BLaER1 (cell line): ENCODE results near the gene CORO2A.
"Not testable (repeated sequence)": the region's sequence is repeated elsewhere in the genome, so short reads cannot be mapped to it uniquely, and the experiment has no call there.

ENCODE experiments used
- H3K27ac ChIP-seq: shearing (Covaris generic); formaldehyde crosslinking; 2 replicates; pipeline ENCODE4 v1.8.1; 2022
- H3K27me3 ChIP-seq: shearing (Covaris generic); formaldehyde crosslinking; 2 replicates; pipeline ENCODE4 v1.8.1; 2022
- H3K36me3 ChIP-seq: shearing (Covaris generic); formaldehyde crosslinking; 2 replicates; pipeline ENCODE4 v1.8.1; 2022
- H3K4me1 ChIP-seq: shearing (Covaris generic); formaldehyde crosslinking; 2 replicates; pipeline ENCODE4 v1.8.1; 2022
- H3K4me2 ChIP-seq: shearing (Covaris generic); formaldehyde crosslinking; 2 replicates; pipeline ENCODE4 v1.8.1; 2022
- H3K4me3 ChIP-seq: shearing (Covaris generic); formaldehyde crosslinking; 2 replicates; pipeline ENCODE4 v1.8.1; 2022
- H3K9ac ChIP-seq: shearing (Covaris generic); formaldehyde crosslinking; 2 replicates; pipeline ENCODE4 v1.8.1; 2022
- H3K9me3 ChIP-seq: shearing (Covaris generic); formaldehyde crosslinking; 2 replicates; pipeline ENCODE4 v1.8.1; 2022
- H4K20me1 ChIP-seq: shearing (Covaris generic); formaldehyde crosslinking; 2 replicates; pipeline ENCODE4 v1.8.1; 2022
- Cebpa-rat ChIP-seq: shearing (Covaris generic); IDR thresholded peaks from 2 replicates; pipeline ENCODE4 v1.8.1; 2022

CORO2A gene

DNA sequence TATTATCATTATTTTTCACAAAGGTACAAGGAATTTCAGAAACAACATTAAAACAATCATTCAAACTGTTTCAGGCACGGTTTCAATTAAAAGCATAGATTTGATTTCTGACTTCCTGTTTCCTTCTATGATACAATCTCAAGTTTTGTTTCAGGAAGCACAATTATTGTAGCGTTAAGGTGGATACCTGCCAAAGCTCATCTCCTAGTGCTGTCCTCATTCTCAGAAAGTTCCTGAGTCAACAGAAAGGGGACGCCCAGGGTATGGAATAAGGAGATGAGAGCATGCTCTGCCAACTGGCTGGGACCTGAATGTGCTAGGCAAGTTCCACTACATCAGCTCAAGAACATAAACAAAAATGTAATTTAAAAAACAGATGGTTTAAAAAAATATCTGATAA, 71.4 kb downstream of the CORO2A start:
- no peak for TF ChIP-seq Cebpa-rat
- Histone ChIP-seq H3K27me3 (no peaks in the 10 kb centered on the region), H3K9me3 (no peaks in the 10 kb centered on the region), H3K4me2 (peak overlapping the region; percentile 54), H3K9ac (no peak overlapping the region), H3K36me3 (peaks cover 6% of the 10 kb centered on the region; the same call in 1 of the 2 replicates), H3K4me1 (peaks cover 79% of the 10 kb centered on the region), H4K20me1 (no peaks in the 10 kb centered on the region), H3K27ac (no peak overlapping the region), H3K4me3 (no peak overlapping the region)

DNA sequence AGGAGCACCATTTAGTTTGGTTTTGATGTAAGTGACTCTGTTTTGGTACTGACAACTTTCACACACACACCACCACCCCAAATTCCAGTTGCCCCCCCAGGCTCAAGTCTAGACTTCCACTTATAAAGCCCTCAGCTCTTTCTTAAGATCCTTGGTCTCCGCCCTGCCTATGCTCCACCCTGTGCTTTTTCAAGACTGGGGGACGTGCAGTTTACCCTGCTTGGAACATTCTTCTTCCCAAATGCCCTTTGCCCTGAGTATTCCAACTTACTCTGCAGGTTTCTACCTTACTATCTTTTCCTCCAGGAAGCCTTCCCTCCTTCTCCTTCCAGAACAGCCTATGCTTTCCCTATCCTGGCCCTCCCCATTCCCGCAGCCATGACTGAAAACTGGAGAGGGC, 72.0 kb downstream of the CORO2A start:
- Histone ChIP-seq H4K20me1 (no peaks in the 10 kb centered on the region), H3K36me3 (peaks cover 11% of the 10 kb centered on the region; the same call in 1 of the 2 replicates), H3K9me3 (no peaks in the 10 kb centered on the region), H3K27me3 (no peaks in the 10 kb centered on the region), H3K9ac (no peak overlapping the region), H3K27ac (no peak overlapping the region), H3K4me1 (peaks cover 79% of the 10 kb centered on the region), H3K4me2 (peak overlapping the region; percentile 54), H3K4me3 (no peak overlapping the region)
- TF ChIP-seq Cebpa-rat, result no peak

DNA sequence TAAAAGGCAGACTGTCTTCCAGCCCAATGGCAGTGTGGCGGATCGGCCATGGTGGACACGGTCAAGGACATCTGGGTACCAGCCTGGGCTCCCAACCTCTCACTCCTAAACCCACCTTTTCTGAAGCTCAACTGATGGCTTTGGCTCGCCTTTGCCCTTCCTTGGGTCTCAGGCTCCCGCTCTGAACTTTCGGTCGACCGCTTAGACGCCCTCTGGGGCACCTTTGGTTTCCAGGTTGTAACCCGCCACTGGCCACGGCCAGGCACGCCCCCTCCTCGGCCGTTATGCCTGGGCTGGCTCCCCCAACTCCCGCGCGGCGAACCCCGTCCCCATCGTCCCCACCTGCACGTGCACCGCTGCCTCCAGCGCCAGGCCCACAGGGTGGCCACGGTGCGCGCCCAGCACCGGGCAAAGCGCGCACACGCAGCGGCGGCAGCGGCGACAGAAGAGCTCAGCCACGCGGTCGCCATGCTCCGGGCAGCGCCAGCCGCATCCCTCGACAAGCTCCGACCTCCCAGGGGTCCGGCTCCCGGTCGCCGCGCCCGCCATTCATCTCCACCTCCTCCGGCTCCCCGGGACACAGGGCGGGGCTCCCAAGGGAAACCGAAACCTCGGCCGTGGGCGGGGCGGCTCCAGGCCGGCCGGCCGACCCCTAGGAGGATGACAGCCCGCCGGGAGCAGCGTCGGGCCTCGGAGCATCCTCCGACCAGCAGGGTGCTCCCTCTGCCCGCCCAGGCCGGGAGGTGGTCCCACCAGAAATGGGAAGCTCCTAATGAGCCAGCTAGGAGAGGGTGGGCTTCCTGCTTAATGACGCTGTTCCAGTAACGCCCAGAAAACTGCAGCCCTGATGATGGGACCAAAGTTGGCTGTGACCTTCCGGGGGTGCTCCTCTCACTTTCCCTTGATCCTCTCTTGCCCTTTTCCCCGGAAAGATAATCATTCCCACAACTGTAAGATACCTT, 73.5 kb downstream of the CORO2A start, which contains the start of gene TRIM14:
TRIM14 (minus strand) TSS at position 583 of the 962 bp plus-strand sequence; CDS start at position 549, 34 bp downstream.
- H3K27ac ChIP-seq, result peak within 1 kb of the TSS; percentile 85

DNA sequence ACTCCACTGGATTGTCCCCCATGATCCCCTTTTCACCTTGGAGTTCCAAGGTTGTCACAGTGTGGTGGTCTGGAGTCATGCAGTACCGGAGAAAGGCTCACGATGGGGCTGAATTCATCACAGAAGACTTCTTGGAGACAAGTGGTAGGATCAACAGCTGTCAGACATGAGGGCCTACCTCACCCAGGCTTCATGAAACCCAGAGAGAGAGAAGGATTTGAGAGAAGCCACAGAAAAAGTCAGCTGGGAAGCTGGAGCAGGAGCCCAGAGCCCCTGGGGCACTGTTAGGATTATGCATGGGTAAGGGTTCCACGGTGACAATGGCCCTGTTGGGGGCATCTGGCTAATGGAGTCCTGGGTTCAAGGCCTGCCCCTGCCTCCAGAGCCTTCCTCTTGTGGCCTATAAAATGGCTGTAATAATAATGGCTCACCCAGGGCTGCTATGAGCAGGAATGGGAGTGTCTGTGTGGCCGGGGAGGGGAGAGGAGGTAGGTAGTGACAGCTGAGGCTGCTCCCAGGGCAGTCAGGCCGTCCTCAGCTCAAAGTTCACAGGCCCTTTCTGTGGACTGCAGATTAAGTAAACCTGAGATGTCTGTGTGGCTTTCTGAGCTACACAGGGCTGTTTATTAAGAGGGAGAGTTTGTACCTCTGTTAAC, 74.3 kb downstream of the CORO2A start:
- peaks cover 56% of the 10 kb centered on the region for H3K4me1 ChIP-seq
- no peaks in the 10 kb centered on the region for H3K27me3 ChIP-seq
- H3K9me3 ChIP-seq, result no peaks in the 10 kb centered on the region
- H3K4me3 ChIP-seq, result peak overlapping the region; percentile 78
- H3K36me3 ChIP-seq, result peaks cover 11% of the 10 kb centered on the region; the same call in 1 of the 2 replicates
- no peaks in the 10 kb centered on the region for H4K20me1 ChIP-seq
- peak overlapping the region; percentile 85 for H3K27ac ChIP-seq
- TF ChIP-seq Cebpa-rat, result no peak
- peak overlapping the region; percentile 78 for H3K9ac ChIP-seq
- peak overlapping the region; percentile 93 for H3K4me2 ChIP-seq

More for the DNA sequence above, 73.5 kb downstream of the CORO2A start, which contains the start of gene TRIM14:
- Histone ChIP-seq H3K36me3 (peaks cover 11% of the 10 kb centered on the region; the same call in 1 of the 2 replicates), H3K9me3 (no peaks in the 10 kb centered on the region), H3K4me1 (peaks cover 64% of the 10 kb centered on the region), H3K27me3 (no peaks in the 10 kb centered on the region), H3K4me2 (peak within 1 kb of the TSS; percentile 93), H3K9ac (peak within 1 kb of the TSS; percentile 78), H4K20me1 (no peaks in the 10 kb centered on the region), H3K4me3 (peak within 1 kb of the TSS; percentile 78)
- no peak for TF ChIP-seq Cebpa-rat

DNA sequence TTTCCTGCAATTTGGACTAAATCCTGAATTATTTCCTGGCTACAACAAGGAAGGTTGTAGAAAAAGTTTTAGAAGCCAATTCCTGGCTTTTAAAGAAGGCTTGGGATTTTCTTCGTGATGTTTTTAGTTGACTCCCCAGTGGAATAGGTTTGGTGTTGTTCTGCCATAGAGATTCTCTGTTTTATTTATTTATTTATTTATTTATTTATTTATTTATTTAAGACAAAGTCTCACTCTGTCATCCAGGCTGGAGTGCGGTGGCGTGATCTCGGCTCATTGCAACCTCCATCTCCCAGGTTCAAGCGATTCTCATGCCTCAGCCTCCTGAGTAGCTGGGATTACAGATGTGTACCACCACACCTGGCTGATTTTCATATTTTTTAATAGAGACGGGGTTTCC, 75.3 kb downstream of the CORO2A start:
- H3K4me1 ChIP-seq, result peaks cover 45% of the 10 kb centered on the region
- H3K27me3 ChIP-seq, H3K9ac ChIP-seq, H4K20me1 ChIP-seq, H3K9me3 ChIP-seq, H3K4me3 ChIP-seq, H3K27ac ChIP-seq: not testable (repeated sequence)
- peaks cover 11% of the 10 kb centered on the region; the same call in 1 of the 2 replicates for H3K36me3 ChIP-seq
- H3K4me2 ChIP-seq, result peak overlapping the region; percentile 93; the same call in 1 of the 2 replicates

DNA sequence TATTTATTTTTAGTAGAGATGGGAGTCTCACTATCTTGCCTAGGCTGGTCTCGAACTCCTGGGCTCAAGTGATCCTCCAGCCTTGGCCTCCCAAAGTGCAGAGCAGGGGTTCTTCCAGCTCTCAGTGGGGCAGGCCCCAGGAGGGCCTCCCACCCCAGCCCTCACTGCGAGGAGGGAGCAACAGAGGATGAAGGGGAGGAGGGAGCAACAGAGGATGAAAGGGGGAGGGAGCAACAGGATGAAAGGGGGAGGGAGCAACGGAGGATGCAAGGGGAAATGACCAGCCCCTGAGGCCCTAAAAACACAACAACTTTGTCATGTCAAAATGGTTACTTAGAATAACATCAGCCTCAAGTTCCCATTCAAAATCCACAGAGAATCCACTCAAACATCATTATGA, 83.4 kb downstream of the CORO2A start:
- peaks cover 54% of the 10 kb centered on the region for H3K4me1 ChIP-seq
- TF ChIP-seq Cebpa-rat, result no peak
- H3K9me3 ChIP-seq, result peaks cover 17% of the 10 kb centered on the region
- no peak overlapping the region; the same call in 1 of the 2 replicates for H3K9ac ChIP-seq
- peak overlapping the region; percentile 60 for H3K27ac ChIP-seq
- no peaks in the 10 kb centered on the region for H3K27me3 ChIP-seq
- H3K4me2 ChIP-seq, result peak overlapping the region; percentile 72
- no peaks in the 10 kb centered on the region for H4K20me1 ChIP-seq
- H3K36me3 ChIP-seq, result peaks cover 49% of the 10 kb centered on the region
- H3K4me3 ChIP-seq, result peak overlapping the region; percentile 8; the same call in 1 of the 2 replicates

DNA sequence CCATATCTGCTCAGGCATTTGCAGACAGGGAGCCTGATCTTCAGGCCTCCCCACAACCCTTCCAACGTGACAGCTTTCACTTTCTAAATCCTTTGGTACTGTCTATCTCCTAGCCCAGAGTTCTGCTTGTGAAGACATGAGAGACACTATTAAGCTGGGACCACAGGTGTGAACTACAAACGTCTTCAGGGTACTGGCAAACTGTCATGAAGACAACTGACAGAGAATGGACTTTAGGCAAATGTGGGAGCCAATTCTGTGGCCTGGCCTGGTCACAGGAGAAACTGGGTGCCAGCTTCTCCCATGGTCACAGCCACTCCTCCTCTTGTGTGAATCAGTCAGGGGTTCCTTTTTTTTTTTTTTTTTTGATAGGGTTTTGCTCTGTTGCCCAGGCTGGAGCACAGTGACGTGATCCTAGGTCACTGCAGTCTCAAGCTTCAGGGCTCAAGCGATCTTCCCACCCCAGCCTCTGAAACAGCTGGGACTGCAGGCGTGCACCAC, 83.9 kb downstream of the CORO2A start:
- H3K4me2 ChIP-seq, result peak overlapping the region; percentile 72

DNA sequence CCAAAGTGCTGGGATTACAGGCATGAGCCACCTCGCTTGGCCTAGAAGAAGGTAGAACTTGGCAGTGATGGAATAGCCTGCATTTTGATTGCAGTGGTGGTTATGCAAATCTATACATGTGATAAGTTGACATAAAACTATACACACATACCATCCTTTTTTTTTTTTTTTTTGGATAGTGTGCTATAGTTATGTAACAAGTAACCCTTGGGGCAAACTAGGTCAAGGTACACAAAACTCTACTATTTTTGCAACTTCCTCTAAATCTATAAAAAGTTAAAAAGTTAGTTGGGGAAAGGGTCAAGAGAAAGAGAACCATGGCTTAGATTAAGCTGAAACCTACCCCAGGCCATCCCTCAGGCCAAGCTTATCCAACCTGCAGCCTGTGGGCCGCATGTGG, 84.5 kb downstream of the CORO2A start:
- H3K4me1 ChIP-seq, result peaks cover 66% of the 10 kb centered on the region
- H3K4me2 ChIP-seq, result peak overlapping the region; percentile 72
- H3K27me3 ChIP-seq, result no peaks in the 10 kb centered on the region
- H3K9me3 ChIP-seq, result peaks cover 17% of the 10 kb centered on the region
- no peak for TF ChIP-seq Cebpa-rat
- H4K20me1 ChIP-seq, result no peaks in the 10 kb centered on the region
- H3K27ac ChIP-seq, result peak overlapping the region; percentile 60
- no peak overlapping the region for H3K4me3 ChIP-seq
- peaks cover 49% of the 10 kb centered on the region for H3K36me3 ChIP-seq
- peak overlapping the region; percentile 12; the same call in 1 of the 2 replicates for H3K9ac ChIP-seq

More for the DNA sequence above, 83.9 kb downstream of the CORO2A start:
- peaks cover 59% of the 10 kb centered on the region for H3K4me1 ChIP-seq
- no peaks in the 10 kb centered on the region for H4K20me1 ChIP-seq
- peak overlapping the region; percentile 8; the same call in 1 of the 2 replicates for H3K4me3 ChIP-seq
- H3K36me3 ChIP-seq, result peaks cover 49% of the 10 kb centered on the region
- H3K27ac ChIP-seq, result peak overlapping the region; percentile 60
- H3K9me3 ChIP-seq, result peaks cover 17% of the 10 kb centered on the region
- TF ChIP-seq Cebpa-rat, result no peak
- peak overlapping the region; percentile 12; the same call in 1 of the 2 replicates for H3K9ac ChIP-seq
- no peaks in the 10 kb centered on the region for H3K27me3 ChIP-seq

DNA sequence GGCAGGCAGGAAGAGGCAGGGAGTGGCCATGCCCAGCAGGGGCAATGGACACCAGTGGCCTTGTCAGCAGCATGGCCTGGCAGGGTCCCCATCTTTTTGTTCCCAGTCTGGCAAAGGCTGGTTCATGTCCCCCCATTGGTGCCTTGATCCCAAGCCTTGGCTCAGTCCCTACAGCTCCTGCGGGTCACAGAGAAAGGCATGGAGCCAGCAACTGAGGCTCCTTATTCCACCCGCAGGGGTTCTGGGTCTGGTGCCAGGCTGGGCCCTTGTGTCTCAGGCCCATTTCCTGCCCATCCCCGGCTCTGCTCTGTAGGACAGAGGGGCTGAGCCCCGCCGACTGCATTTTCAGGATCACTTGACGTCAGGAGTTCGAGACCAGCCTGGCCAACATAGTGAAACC, 87.4 kb downstream of the CORO2A start:
- no peak for TF ChIP-seq Cebpa-rat
- Histone ChIP-seq H3K27me3 (no peaks in the 10 kb centered on the region), H3K27ac (peak overlapping the region; percentile 89), H3K36me3 (peaks cover 36% of the 10 kb centered on the region), H3K9me3 (peaks cover 17% of the 10 kb centered on the region), H3K4me1 (peaks cover 91% of the 10 kb centered on the region), H3K4me2 (peak overlapping the region; percentile 89), H4K20me1 (no peaks in the 10 kb centered on the region), H3K9ac (peak overlapping the region; percentile 56; the same call in 1 of the 2 replicates), H3K4me3 (no peak overlapping the region)
